A673 (cell line): ENCODE measurements around the gene SEMA3A. TPM values are rescaled to one million over a fixed set of nuclear protein-coding genes. Genes with fewer than 3 reads are reported as not detected.

ENCODE experiments used
- BruUV-seq: library from RNA; stranded (reverse); fragments of 400-500 nt; replicated peaks from 2 replicates; lab custom pipeline; 2021; lab: Mats Ljungman, UMichigan
- CTCF ChIA-PET: fragments of 300-600 bp; sonication (Branson Sonifier 250); formaldehyde crosslinking; loops from one replicate; lab custom pipeline; 2022; ENCODE audit warnings: antibody characterized with exemption; lab: Charles Lee
- POLR2A ChIA-PET: fragments of 300-600 bp; sonication (Branson Sonifier 250); formaldehyde crosslinking; loops from one replicate; lab custom pipeline; 2022; ENCODE audit warnings: antibody characterized with exemption; ENCODE audit not compliant: low non-redundant PET; lab: Charles Lee
- DNase-seq: peaks from one replicate; pipeline ENCODE4 v3.0.0-alpha.2; 2015; ENCODE audit warnings: low spot score
- H3K27ac ChIP-seq: fragments of 200-600 bp; sonication (generic); 2 replicates; pipeline ENCODE4 v1.5.1; 2016; ENCODE audit warnings: mixed run types, low read depth, mild to moderate bottlenecking, mixed read lengths, antibody characterized with exemption, low read length; ENCODE audit not compliant: poor library complexity, severe bottlenecking
- H3K27me3 ChIP-seq: fragments of 200-600 bp; sonication (generic); replicated peaks from 2 replicates; pipeline ENCODE4 v1.6.1; 2017; ENCODE audit warnings: mixed run types, low read depth, mild to moderate bottlenecking, mixed read lengths, antibody characterized with exemption, low read length; ENCODE audit not compliant: insufficient read depth, poor library complexity
- H3K36me3 ChIP-seq: fragments of 200-600 bp; sonication (generic); 2 replicates; pipeline ENCODE4 v1.6.1; 2016; ENCODE audit warnings: mixed run types, mild to moderate bottlenecking, mixed read lengths, antibody characterized with exemption, low read length; ENCODE audit not compliant: insufficient read depth, poor library complexity, severe bottlenecking
- H3K4me1 ChIP-seq: fragments of 200-600 bp; sonication (generic); 2 replicates; pipeline ENCODE4 v1.6.1; 2017; ENCODE audit warnings: mixed run types, mild to moderate bottlenecking, mixed read lengths, antibody characterized with exemption, low read length; ENCODE audit not compliant: insufficient read depth, poor library complexity, severe bottlenecking
- H3K4me3 ChIP-seq: fragments of 200-600 bp; sonication (generic); 2 replicates; pipeline ENCODE4 v1.5.1; 2016; ENCODE audit warnings: low read depth, mixed run types, mild to moderate bottlenecking, mixed read lengths, low read length; ENCODE audit not compliant: poor library complexity, severe bottlenecking
- H3K9me3 ChIP-seq: fragments of 200-600 bp; sonication (generic); 2 replicates; pipeline ENCODE4 v1.6.1; 2016; ENCODE audit warnings: mixed run types, low read depth, mild to moderate bottlenecking, mixed read lengths, antibody characterized with exemption, low read length; ENCODE audit not compliant: poor library complexity, severe bottlenecking
- CTCF ChIP-seq: fragments of 300-800, 200-600 bp; sonication (generic); conservative IDR thresholded peaks from 2 replicates; pipeline ENCODE4 v1.5.1; 2017; ENCODE audit warnings: low read depth, mild to moderate bottlenecking, antibody characterized with exemption, low read length, moderate library complexity, mixed read lengths
- EZH2 ChIP-seq: fragments of 200-600 bp; sonication (generic); IDR thresholded peaks from 2 replicates; pipeline ENCODE4 v1.6.1; 2017; ENCODE audit warnings: borderline replicate concordance, low read depth, mild to moderate bottlenecking, mixed read lengths, antibody characterized with exemption, low read length; ENCODE audit not compliant: poor library complexity, severe bottlenecking
- intact Hi-C: fragments of 100-400 bp; cut with micrococcal nuclease; formaldehyde crosslinking; loops from one replicate; pipeline ENCODE4 v1.10.0; 2022; ENCODE audit not compliant: unreplicated experiment
- total RNA-seq: library from RNA; stranded (reverse); gene quantifications from 2 replicates; pipeline ENCODE4 v1.2.3, GENCODE V29; 2021

The SEMA3A gene
- total RNA-seq, 1 experiment from 2014 or later = 22.8 TPM

- no peaks in the 10 kb centered on the region for H3K9me3 ChIP-seq
- ChIA-PET CTCF (no interaction called here), POLR2A (no interaction called here)
- H3K27ac ChIP-seq = no peak overlapping the region
- intact Hi-C loops = no loop called here
- no peak overlapping the region for H3K4me3 ChIP-seq
- H3K4me1 ChIP-seq = peaks cover 3% of the 10 kb centered on the region
- no peaks in the 10 kb centered on the region for H3K27me3 ChIP-seq
- TF ChIP-seq EZH2 = no peak
- no peak for TF ChIP-seq CTCF
- no peaks in the 10 kb centered on the region for H3K36me3 ChIP-seq
- DNase-seq = no peak
- BruUV-seq = no TSS peak
Observed at GRCh38 chr7:83941300-83941699, 253.3 kb downstream of the SEMA3A start.

GRCh38 chr7:83937930-83938329 is 256.7 kb downstream of the SEMA3A start:
- Histone ChIP-seq H3K27me3 (no peaks in the 10 kb centered on the region), H3K4me3 (no peak overlapping the region), H3K27ac (no peak overlapping the region), H3K9me3 (no peaks in the 10 kb centered on the region), H3K36me3 (no peaks in the 10 kb centered on the region), H3K4me1 (peaks cover 5% of the 10 kb centered on the region)
- TF ChIP-seq EZH2 = no peak
- no peak for TF ChIP-seq CTCF
- no TSS peak for BruUV-seq
- no peak for DNase-seq
- ChIA-PET CTCF (no interaction called here), POLR2A (no interaction called here)
- intact Hi-C loops = loop anchor here (5.0 to 10.0 kb wide), 3 partner anchors 249 to 1617 kb away; no protein-coding TSS in a partner anchor

DNA sequence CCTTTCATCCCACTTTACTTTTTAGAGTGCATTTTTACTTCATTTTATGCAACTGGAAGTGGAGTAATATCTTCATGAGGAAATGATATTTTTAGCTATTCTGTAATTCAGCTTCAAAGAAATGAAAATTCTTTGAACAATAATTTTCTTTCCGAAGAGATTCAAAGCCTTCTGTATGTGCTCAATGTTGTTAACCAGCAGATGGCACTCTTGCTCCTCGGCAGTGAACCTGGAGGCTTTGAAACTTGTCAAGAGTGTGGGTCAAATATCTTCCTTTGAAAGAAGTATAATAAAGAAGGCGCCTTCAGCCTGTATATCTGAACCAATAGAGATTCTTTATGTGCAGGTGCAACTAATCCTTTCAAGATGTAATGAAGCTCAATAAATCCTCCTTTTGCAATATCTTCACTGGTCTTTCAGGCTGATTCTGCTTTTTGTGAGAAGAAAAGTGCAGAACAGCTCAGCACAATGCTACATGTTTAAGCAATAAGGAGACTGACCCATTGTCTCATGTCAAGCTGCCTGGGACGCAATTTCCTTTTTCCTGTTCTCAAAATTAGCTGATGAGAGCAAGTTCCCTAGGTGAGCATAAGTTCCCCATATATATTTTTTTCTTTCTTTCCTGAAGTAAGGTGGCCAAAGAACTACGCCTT is 258.4 kb downstream of the SEMA3A start:
- intact Hi-C loops = loop anchor here (1.0 to 10.0 kb wide), 4 partner anchors 251 to 1619 kb away; no protein-coding TSS in a partner anchor
- POLR2A ChIA-PET = no interaction called here
- TF ChIP-seq CTCF (peak; percentile 94), EZH2 (no peak)
- H3K27ac ChIP-seq = no peak overlapping the region
- peak; percentile 88 for DNase-seq
- no peaks in the 10 kb centered on the region for H3K27me3 ChIP-seq
- no peaks in the 10 kb centered on the region for H3K9me3 ChIP-seq
- CTCF ChIA-PET = interaction anchor here (0.6 to 1.3 kb wide), 4 partner anchors 11 to 1090 kb away, joined by 3 to 5 read pairs (median 4); no protein-coding TSS in a partner anchor
- H3K36me3 ChIP-seq = no peaks in the 10 kb centered on the region
- BruUV-seq = no TSS peak
- H3K4me3 ChIP-seq = no peak overlapping the region
- H3K4me1 ChIP-seq = peaks cover 5% of the 10 kb centered on the region
